Measurements from ENCODE around the gene SMDT1.

DNA sequence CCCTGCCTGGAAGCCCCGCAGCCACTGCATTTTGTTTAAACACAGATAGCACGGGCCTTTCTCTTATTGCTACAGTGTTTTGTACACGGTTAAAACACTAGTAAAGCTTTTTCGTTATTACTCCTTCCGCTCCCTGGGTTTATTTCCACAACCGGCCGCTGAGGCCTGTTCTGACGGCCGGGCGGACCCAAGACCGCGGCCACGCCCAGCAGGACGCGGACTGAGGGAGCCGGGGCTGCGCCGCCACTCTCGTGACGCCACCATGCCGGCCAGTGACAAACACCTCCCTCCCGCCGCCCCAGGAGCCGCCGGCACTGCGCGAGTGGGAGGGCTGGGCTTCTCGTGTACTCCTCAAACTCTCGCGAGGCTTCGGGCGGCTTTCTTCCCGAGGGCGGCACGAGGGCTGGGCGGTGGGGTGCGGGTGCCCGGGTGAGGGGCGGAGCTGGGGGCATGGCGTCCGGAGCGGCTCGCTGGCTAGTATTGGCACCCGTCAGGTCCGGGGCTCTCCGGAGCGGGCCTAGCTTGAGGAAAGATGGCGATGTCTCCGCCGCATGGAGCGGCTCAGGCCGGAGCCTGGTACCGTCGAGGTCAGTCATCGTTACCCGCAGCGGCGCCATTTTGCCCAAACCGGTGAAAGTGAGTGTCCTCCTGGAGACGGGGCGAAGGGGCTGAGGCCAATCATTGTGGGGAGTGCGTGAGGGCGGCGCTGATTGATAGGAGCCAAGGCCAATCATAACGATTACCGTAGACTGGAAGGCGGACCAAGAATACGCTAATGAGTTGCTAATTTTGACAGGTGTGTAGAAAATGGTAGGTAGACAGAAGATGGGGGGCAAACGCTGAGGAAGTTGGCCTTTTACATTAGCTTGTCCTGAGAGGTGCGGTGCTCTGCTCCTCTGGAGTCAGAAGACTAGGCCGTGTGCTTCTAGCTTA is at the start of gene SMDT1:
- TF ChIP-seq, protein P1, sequence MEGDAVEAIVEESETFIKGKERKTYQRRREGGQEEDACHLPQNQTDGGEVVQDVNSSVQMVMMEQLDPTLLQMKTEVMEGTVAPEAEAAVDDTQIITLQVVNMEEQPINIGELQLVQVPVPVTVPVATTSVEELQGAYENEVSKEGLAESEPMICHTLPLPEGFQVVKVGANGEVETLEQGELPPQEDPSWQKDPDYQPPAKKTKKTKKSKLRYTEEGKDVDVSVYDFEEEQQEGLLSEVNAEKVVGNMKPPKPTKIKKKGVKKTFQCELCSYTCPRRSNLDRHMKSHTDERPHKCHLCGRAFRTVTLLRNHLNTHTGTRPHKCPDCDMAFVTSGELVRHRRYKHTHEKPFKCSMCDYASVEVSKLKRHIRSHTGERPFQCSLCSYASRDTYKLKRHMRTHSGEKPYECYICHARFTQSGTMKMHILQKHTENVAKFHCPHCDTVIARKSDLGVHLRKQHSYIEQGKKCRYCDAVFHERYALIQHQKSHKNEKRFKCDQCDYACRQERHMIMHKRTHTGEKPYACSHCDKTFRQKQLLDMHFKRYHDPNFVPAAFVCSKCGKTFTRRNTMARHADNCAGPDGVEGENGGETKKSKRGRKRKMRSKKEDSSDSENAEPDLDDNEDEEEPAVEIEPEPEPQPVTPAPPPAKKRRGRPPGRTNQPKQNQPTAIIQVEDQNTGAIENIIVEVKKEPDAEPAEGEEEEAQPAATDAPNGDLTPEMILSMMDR (conservative IDR thresholded peaks at IDR 0.05; ENCODE audit: low read depth, low read length) = no peak
- TF ChIP-seq EZH2 (IDR thresholded peaks at IDR 0.05; ENCODE audit: low read length, unreplicated experiment) = no peak
- no peak for TF ChIP-seq EZH2phosphoT487 (IDR thresholded peaks at IDR 0.05; ENCODE audit: borderline replicate concordance, low read length)

Measured in PC-3 (cell line).